CD4-positive, CD25-positive, alpha-beta regulatory T cell (primary cell): ENCODE data around the gene MBD3L2. TPM values are rescaled to one million over a fixed set of nuclear protein-coding genes. Genes with fewer than 3 reads are reported as not detected.
"Not testable (repeated sequence)": the region's sequence is repeated elsewhere in the genome, so short reads cannot be mapped to it uniquely, and the experiment has no call there.

Experiments used
- ATAC-seq, 2 donors: fragments of 150-1000 bp; cut with Tn5 transposase; one replicate each; pipeline ENCODE4 v1.10.0; 2021; ENCODE audit warnings: low read depth in 2 of 2, moderate number of reproducible peaks in 2 of 2, moderate library complexity in 1 of 2
- DNase-seq, 3 donors: peaks; one replicate each; pipeline versions ENCODE4 v3.0.0 to v3.0.0-alpha.2; 2012 to 2022; ENCODE audit warnings: mixed read lengths in 1 of 3
- H3K27ac ChIP-seq: one replicate; pipeline ENCODE4 v1.7.0; 2013; ENCODE audit warnings: mild to moderate bottlenecking, low read length; ENCODE audit not compliant: insufficient read depth, poor library complexity, severe bottlenecking
- H3K27me3 ChIP-seq: one replicate; pipeline ENCODE4 v1.7.0; 2013; ENCODE audit warnings: low read length; ENCODE audit not compliant: control insufficient read depth, insufficient read depth
- H3K36me3 ChIP-seq: one replicate; pipeline ENCODE4 v1.7.0; 2013; ENCODE audit warnings: mild to moderate bottlenecking, low read length, moderate library complexity; ENCODE audit not compliant: control insufficient read depth, insufficient read depth
- H3K4me1 ChIP-seq: 2 replicates; pipeline ENCODE4 v1.7.0; 2013; ENCODE audit warnings: mild to moderate bottlenecking, low read length; ENCODE audit not compliant: insufficient read depth, control insufficient read depth, poor library complexity, severe bottlenecking
- H3K4me3 ChIP-seq: one replicate; pipeline ENCODE4 v1.7.0; 2013; ENCODE audit warnings: low read depth, mild to moderate bottlenecking, low read length, moderate library complexity
- H3K9me3 ChIP-seq, 2 experiments: 1 replicate in 1 of 2; 2 replicates in 1 of 2; pipeline ENCODE4 v1.7.0; 2013; ENCODE audit warnings: low read length in 2 of 2, mild to moderate bottlenecking in 1 of 2, moderate library complexity in 1 of 2; ENCODE audit not compliant: control insufficient read depth in 2 of 2
- H3K27ac Mint-ChIP-seq, 3 donors: one replicate each; pipeline ENCODE4 v1.8.0; 2020 to 2022; ENCODE audit warnings: mild to moderate bottlenecking in 3 of 3, mixed read lengths in 3 of 3, moderate library complexity in 2 of 3
- H3K27me3 Mint-ChIP-seq: one replicate; pipeline ENCODE4 v1.8.0; 2022; ENCODE audit warnings: mild to moderate bottlenecking, mixed read lengths
- H3K36me3 Mint-ChIP-seq: one replicate; pipeline ENCODE4 v1.8.0; 2020; ENCODE audit warnings: mixed read lengths
- H3K4me1 Mint-ChIP-seq, 4 donors: one replicate each; pipeline ENCODE4 v1.8.0; 2020 to 2022; ENCODE audit warnings: mixed read lengths in 4 of 4, mild to moderate bottlenecking in 1 of 4
- H3K4me3 Mint-ChIP-seq, 4 donors: one replicate each; pipeline ENCODE4 v1.8.0; 2020 to 2022; ENCODE audit warnings: mild to moderate bottlenecking in 4 of 4, mixed read lengths in 4 of 4, moderate library complexity in 3 of 4
- H3K9me3 Mint-ChIP-seq, 7 donors: one replicate each; pipeline ENCODE4 v1.8.0; 2020 to 2022; ENCODE audit warnings: mixed read lengths in 7 of 7, mild to moderate bottlenecking in 3 of 7, moderate library complexity in 2 of 7
- polyA plus RNA-seq, 4 donors: library from polyadenylated mRNA; unstranded; fragments of 300-500 nt; fragmentation: Illumina TruSeq; gene quantifications; one replicate each; pipeline ENCODE4 v1.2.3, GENCODE V29; 2021
- total RNA-seq: library from RNA; stranded (reverse); gene quantifications from one replicate; pipeline ENCODE4 v1.2.3, GENCODE V29; 2022

The MBD3L2 gene
- total and polyA plus RNA-seq, 5 donors from 2014 or later: not detected

DNA sequence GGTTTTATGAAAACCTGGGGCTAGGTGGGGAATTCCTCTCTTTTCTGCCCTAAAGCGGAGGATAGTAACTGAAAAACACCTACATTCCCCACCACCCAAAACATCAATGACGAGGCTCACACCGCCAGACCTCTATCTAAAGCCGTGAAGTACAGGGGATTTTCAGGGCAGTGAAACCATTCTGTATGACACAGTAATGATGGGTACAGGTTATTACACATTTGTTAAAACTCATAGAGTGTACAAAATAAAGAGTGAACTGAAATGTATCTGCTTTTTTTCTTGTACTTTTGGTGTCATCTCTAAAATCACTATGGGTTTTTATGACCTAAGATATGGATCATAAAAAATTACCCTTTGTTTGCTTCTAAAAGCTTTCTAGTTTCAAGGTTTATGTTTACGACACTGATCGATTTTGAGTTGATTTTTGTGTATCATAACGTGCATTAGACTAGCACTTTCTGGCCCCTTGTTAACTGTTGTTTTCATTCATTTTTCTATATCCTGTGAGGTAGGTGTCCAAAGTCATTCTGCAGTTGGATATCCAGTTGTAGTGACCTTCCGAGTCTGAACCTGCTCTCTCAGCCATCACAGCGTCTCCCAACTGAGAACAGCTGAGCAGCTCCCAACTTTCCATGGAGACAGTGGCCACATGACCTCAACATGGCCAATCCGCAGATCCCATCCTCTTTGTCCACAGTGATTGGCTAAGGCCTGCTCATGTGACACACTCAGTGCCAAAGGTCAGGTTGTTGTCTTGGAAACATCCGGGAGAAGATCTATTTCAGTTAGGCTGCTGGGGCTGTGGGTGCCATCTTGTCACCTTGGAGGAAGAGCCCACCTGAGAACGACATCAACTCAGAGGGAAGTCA, 38.2 kb upstream of the MBD3L2 start:
- ATAC-seq: no peak
- H3K4me1 Mint-ChIP-seq: peaks cover 4 to 29% (median 10%) of the 10 kb centered on the region in 4 donors

DNA sequence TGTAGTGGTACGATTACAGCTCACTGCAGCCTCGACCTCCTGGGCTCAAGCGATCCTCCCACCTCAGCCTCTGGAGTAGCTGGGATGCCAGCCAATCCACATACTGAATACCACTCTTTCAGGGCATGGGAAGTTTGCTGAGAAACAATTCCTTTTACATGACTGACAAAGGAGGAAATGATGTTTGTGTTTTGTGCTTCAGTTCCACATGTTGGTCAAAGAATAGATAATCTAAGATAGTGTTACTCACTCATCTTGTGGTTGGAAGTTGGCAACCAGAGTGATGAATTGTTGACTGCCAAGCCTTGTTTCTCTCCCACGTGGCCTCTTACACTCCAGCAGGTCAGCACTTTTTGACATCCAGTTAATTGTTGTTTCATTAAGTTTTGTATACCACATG, 35.4 kb upstream of the MBD3L2 start:
- no peaks in the 10 kb centered on the region for H3K36me3 Mint-ChIP-seq
- Histone ChIP-seq H3K4me1 (peaks cover 6% of the 10 kb centered on the region), H3K27ac (no peak overlapping the region), H3K27me3 (no peaks in the 10 kb centered on the region), H3K36me3 (no peaks in the 10 kb centered on the region), H3K9me3 (no peaks in the 10 kb centered on the region), H3K4me3 (no peak overlapping the region)
- H3K27me3 Mint-ChIP-seq: peaks cover 23% of the 10 kb centered on the region
- H3K4me1 Mint-ChIP-seq: peaks cover 4 to 18% (median 7%) of the 10 kb centered on the region in 4 donors
- DNase-seq (no peak), ATAC-seq (peak in 1 of 2 donors; percentile 48)
- no peaks in the 10 kb centered on the region for H3K9me3 Mint-ChIP-seq
- H3K27ac Mint-ChIP-seq: no peak overlapping the region
- no peak overlapping the region for H3K4me3 Mint-ChIP-seq

More for the DNA sequence above, 38.2 kb upstream of the MBD3L2 start:
- no peak overlapping the region for H3K27ac Mint-ChIP-seq
- H3K9me3 ChIP-seq: no peaks in the 10 kb centered on the region
- no peaks in the 10 kb centered on the region for H3K36me3 ChIP-seq
- H3K4me3 ChIP-seq: no peak overlapping the region
- H3K36me3 Mint-ChIP-seq: no peaks in the 10 kb centered on the region
- H3K27me3 ChIP-seq: no peaks in the 10 kb centered on the region
- H3K27me3 Mint-ChIP-seq: peaks cover 16% of the 10 kb centered on the region
- no peak overlapping the region for H3K4me3 Mint-ChIP-seq
- H3K9me3 Mint-ChIP-seq: no peaks in the 10 kb centered on the region
- no peak for DNase-seq
- peaks cover 6% of the 10 kb centered on the region for H3K4me1 ChIP-seq
- H3K27ac ChIP-seq: no peak overlapping the region

DNA sequence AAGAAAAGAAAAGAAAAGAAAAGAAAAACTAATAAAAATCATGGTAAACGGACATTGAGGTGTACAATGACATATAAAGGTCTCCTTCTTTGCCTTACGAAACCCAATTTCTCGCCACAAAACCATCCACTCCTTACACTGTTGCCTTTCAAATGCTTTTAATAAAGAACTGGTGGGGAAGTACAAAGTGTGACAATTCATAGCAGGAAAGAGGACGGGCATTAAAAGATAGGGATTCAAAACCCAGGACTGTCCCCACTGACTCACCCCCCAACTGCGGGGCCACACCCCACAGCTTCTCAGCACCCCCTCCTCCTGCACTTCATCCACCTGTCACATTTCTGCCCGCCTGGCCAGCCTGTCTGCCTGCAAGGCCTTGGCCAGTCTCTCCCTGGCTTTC, 30.3 kb upstream of the MBD3L2 start:
- H3K9me3 ChIP-seq: no peaks in the 10 kb centered on the region
- no peak overlapping the region for H3K27ac Mint-ChIP-seq
- H3K27ac ChIP-seq: no peak overlapping the region
- H3K27me3 ChIP-seq: no peaks in the 10 kb centered on the region
- H3K9me3 Mint-ChIP-seq: no peaks in the 10 kb centered on the region
- no peaks in the 10 kb centered on the region for H3K4me1 Mint-ChIP-seq
- peaks cover 14% of the 10 kb centered on the region for H3K27me3 Mint-ChIP-seq
- DNase-seq: no peak
- H3K36me3 ChIP-seq: no peaks in the 10 kb centered on the region
- no peak overlapping the region for H3K4me3 ChIP-seq
- no peak overlapping the region for H3K4me3 Mint-ChIP-seq
- no peaks in the 10 kb centered on the region for H3K4me1 ChIP-seq
- no peaks in the 10 kb centered on the region for H3K36me3 Mint-ChIP-seq
- ATAC-seq: no peak

DNA sequence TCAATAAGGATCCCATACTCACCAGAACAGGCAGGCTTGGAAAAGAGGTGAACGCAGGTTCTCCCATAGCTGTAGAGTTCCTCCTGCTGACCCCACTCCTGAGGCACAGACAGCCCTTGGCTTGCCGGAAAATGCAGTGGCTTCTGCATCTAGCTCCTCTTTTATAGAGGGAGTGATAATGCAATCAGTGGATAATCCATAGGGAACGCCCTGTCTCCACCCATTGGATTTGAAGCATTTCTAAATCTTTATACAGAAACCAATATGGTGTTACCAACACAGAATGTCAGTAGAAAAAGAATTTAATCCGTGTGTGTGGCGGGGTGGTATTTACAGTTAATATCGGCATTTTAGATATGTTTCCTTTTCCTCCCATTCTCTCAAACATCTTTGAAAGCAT, 27.8 kb upstream of the MBD3L2 start, which contains the start of gene MBD3L2B:
TSS of gene MBD3L2B (minus strand) at position 101 of the 400 bp plus-strand sequence. CDS start at position 67, 34 bp downstream.
- H3K27ac ChIP-seq, H3K4me1 Mint-ChIP-seq, ATAC-seq, H3K27me3 Mint-ChIP-seq, DNase-seq, H3K36me3 Mint-ChIP-seq, H3K9me3 Mint-ChIP-seq, H3K27me3 ChIP-seq, H3K36me3 ChIP-seq, H3K4me1 ChIP-seq, H3K4me3 ChIP-seq, H3K9me3 ChIP-seq, H3K4me3 Mint-ChIP-seq, H3K27ac Mint-ChIP-seq: not testable (repeated sequence)

DNA sequence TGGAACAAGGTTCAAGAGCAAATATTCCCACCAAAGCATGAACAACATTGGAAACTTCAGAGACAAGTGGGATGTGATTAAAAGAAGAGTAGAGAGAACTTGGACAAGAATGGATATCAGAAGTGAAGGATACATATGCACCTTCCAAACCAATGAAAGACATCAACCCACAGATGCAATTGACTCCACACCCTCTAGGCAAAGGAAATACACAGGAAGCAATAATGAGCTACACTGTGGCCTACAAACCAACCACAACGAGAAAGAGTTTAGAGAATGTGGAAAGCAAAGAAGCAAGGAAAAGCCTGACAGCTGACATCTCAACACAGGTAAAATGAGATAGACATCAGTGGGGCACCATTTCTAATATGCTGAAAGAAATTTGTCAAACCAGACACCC, 20.3 kb upstream of the MBD3L2 start:
- not testable (repeated sequence) for H3K4me1 ChIP-seq, H3K36me3 ChIP-seq, H3K4me3 Mint-ChIP-seq, H3K9me3 ChIP-seq, H3K27me3 Mint-ChIP-seq, H3K27ac Mint-ChIP-seq, H3K4me3 ChIP-seq, DNase-seq, H3K4me1 Mint-ChIP-seq, H3K27ac ChIP-seq, H3K36me3 Mint-ChIP-seq, H3K27me3 ChIP-seq, H3K9me3 Mint-ChIP-seq, ATAC-seq

DNA sequence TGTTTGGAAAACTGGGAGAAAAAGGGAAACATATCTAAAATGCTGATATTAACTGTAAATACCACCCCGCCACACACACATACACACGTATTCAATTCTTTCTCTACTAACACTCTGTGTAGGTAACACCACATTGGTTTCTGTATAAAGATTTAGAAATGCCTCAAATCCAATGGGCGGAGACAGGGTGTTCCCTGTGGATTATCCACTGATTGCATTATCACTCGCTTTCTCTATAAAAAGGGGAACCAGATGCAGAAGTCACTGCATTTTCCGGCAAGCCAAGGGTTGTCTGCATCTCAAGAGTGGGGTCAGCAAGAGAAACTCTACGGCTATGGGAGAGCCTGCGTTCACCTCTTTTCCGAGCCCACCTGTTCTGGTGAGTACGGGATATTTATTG, 18.8 kb upstream of the MBD3L2 start, which contains the start of gene MBD3L5:
TSS of gene MBD3L5 (plus strand) at position 301 of the 400 bp plus-strand sequence. CDS start at position 335, 34 bp downstream.
- DNase-seq, H3K4me3 Mint-ChIP-seq, H3K9me3 ChIP-seq, H3K4me1 Mint-ChIP-seq, H3K27ac Mint-ChIP-seq, H3K36me3 ChIP-seq, H3K36me3 Mint-ChIP-seq, H3K9me3 Mint-ChIP-seq, H3K4me1 ChIP-seq, H3K27me3 ChIP-seq, H3K27me3 Mint-ChIP-seq, H3K27ac ChIP-seq, ATAC-seq, H3K4me3 ChIP-seq: not testable (repeated sequence)

DNA sequence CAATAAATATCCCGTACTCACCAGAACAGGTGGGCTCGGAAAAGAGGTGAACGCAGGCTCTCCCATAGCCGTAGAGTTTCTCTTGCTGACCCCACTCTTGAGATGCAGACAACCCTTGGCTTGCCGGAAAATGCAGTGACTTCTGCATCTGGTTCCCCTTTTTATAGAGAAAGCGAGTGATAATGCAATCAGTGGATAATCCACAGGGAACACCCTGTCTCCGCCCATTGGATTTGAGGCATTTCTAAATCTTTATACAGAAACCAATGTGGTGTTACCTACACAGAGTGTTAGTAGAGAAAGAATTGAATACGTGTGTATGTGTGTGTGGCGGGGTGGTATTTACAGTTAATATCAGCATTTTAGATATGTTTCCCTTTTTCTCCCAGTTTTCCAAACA, 9.0 kb upstream of the MBD3L2 start, which contains the start of gene MBD3L4:
TSS of gene MBD3L4 (minus strand) at position 101 of the 400 bp plus-strand sequence. CDS start at position 66, 35 bp downstream.
- not testable (repeated sequence) for H3K36me3 ChIP-seq, H3K4me3 ChIP-seq, H3K4me3 Mint-ChIP-seq, H3K27ac ChIP-seq, H3K9me3 Mint-ChIP-seq, H3K27ac Mint-ChIP-seq, DNase-seq, H3K4me1 ChIP-seq, ATAC-seq, H3K27me3 ChIP-seq, H3K36me3 Mint-ChIP-seq, H3K27me3 Mint-ChIP-seq, H3K9me3 ChIP-seq, H3K4me1 Mint-ChIP-seq

DNA sequence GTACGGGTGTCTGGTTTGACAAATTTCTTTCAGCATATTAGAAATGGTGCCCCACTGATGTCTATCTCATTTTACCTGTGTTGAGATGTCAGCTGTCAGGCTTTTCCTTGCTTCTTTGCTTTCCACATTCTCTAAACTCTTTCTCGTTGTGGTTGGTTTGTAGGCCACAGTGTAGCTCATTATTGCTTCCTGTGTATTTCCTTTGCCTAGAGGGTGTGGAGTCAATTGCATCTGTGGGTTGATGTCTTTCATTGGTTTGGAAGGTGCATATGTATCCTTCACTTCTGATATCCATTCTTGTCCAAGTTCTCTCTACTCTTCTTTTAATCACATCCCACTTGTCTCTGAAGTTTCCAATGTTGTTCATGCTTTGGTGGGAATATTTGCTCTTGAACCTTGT, 7.6 kb upstream of the MBD3L2 start:
- H3K36me3 ChIP-seq, H3K4me1 Mint-ChIP-seq, H3K27ac ChIP-seq, H3K9me3 Mint-ChIP-seq, H3K36me3 Mint-ChIP-seq, H3K27me3 Mint-ChIP-seq, ATAC-seq, H3K4me3 Mint-ChIP-seq, H3K9me3 ChIP-seq, H3K4me3 ChIP-seq, H3K4me1 ChIP-seq, H3K27ac Mint-ChIP-seq, H3K27me3 ChIP-seq, DNase-seq: not testable (repeated sequence)
